Hematopoietic multipotent progenitor cell treated with erythropoietin and hydrocortisone succinate and interleukin-3 and kit ligand, for 15 days (in vitro differentiated cells): Measurements from ENCODE around the gene SIK2.
A peak's percentile ranks its signal among the peaks of the same experiment; 100 is the strongest.

Source experiments
- DNase-seq: peaks from one replicate; pipeline ENCODE4 v3.0.0-alpha.2; 2015; ENCODE audit warnings: low spot score

The SIK2 gene

GRCh38 chr11:111729831-111730311 lies 127.6 kb downstream of the SIK2 start:
- peak; percentile 24 for DNase-seq

GRCh38 chr11:111730871-111731591 lies 128.8 kb downstream of the SIK2 start:
- peak; percentile 73 for DNase-seq

GRCh38 chr11:111731821-111732220 lies 129.6 kb downstream of the SIK2 start:
- no peak for DNase-seq

GRCh38 chr11:111733016-111733415 lies 130.8 kb downstream of the SIK2 start:
- DNase-seq, result no peak

- no peak for DNase-seq
These were observed 131.4 kb downstream of the SIK2 start for GRCh38 chr11:111733611-111734088.

GRCh38 chr11:111734101-111734953 lies 132.1 kb downstream of the SIK2 start:
- no peak for DNase-seq

- no peak for DNase-seq
These were observed 132.7 kb downstream of the SIK2 start for GRCh38 chr11:111734954-111735261.

- DNase-seq, result no peak
These were observed 133.2 kb downstream of the SIK2 start for GRCh38 chr11:111735262-111736116.

GRCh38 chr11:111736181-111736590 lies 133.9 kb downstream of the SIK2 start:
- no peak for DNase-seq

- DNase-seq, result no peak
These were observed 134.6 kb downstream of the SIK2 start for GRCh38 chr11:111736621-111737443.

GRCh38 chr11:111737444-111738210 lies 135.4 kb downstream of the SIK2 start:
- no peak for DNase-seq

- no peak for DNase-seq
These were observed 137.1 kb downstream of the SIK2 start for GRCh38 chr11:111739299-111739698.

GRCh38 chr11:111741751-111742150 lies 139.5 kb downstream of the SIK2 start:
- DNase-seq, result peak; percentile 51

GRCh38 chr11:111743700-111744099 lies 141.5 kb downstream of the SIK2 start:
- no peak for DNase-seq

GRCh38 chr11:111745719-111746504 lies 143.7 kb downstream of the SIK2 start:
- no peak for DNase-seq

- DNase-seq, result no peak
These were observed 146.0 kb downstream of the SIK2 start for GRCh38 chr11:111748035-111748804.

GRCh38 chr11:111749646-111750045 lies 147.4 kb downstream of the SIK2 start:
- no peak for DNase-seq

- no peak for DNase-seq
These were observed 153.8 kb downstream of the SIK2 start for GRCh38 chr11:111756097-111756496.

- no peak for DNase-seq
These were observed 157.1 kb downstream of the SIK2 start for GRCh38 chr11:111759376-111759775.
